ENCODE measurements around the gene TMEM121B.

DNA sequence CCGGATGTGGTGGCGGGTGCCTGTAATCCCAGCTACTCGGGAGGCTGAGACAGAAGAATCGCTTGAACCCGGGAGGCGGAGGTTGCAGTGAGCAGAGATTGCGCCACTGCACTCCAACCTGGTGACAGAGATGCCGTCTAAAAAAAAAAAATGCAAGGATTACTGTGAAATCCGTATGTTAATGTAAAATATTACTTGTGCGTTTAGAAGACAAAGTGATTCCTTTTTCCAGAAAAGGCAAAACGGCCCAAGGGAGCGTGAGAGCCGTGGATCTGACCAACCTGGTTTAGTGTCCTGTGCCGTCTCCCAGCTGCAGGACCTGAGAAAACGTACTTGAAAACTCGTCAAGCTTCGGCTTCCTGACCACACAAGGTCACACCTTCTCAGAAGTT is 37.0 kb upstream of the TMEM121B start:
- TF ChIP-seq, protein P1, sequence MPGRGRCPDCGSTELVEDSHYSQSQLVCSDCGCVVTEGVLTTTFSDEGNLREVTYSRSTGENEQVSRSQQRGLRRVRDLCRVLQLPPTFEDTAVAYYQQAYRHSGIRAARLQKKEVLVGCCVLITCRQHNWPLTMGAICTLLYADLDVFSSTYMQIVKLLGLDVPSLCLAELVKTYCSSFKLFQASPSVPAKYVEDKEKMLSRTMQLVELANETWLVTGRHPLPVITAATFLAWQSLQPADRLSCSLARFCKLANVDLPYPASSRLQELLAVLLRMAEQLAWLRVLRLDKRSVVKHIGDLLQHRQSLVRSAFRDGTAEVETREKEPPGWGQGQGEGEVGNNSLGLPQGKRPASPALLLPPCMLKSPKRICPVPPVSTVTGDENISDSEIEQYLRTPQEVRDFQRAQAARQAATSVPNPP (CRISPR knock-in tag; IDR thresholded peaks at IDR 0.05) = no peak
- no peak for TF ChIP-seq SRF (IDR thresholded peaks at IDR 0.05; ENCODE audit: low read depth, low read length)
